IMR-90 (cell line): Measurements from ENCODE around the gene NPLOC4. TPM values are rescaled to one million over a fixed set of nuclear protein-coding genes. Genes with fewer than 3 reads are reported as not detected.

ENCODE experiments used
- ATAC-seq: fragments of 200-7000 bp; cut with Tn5 transposase; 2 replicates; pipeline ENCODE4 v1.9.1; 2020; ENCODE audit warnings: low read depth, mild to moderate bottlenecking, moderate library complexity
- BruUV-seq: library from RNA; stranded (reverse); fragments of 400-500 nt; replicated peaks from 2 replicates; lab custom pipeline; 2021; lab: Mats Ljungman, UMichigan
- CTCF ChIA-PET: fragments of 300-600 bp; formaldehyde crosslinking; extraction: SDS; loops from one replicate; lab custom pipeline; 2021; ENCODE audit warnings: antibody characterized with exemption; lab: Yijun Ruan, JAX
- POLR2A ChIA-PET: fragments of 300-600 bp; sonication (Branson Sonifier 250); formaldehyde crosslinking; loops from one replicate; lab custom pipeline; 2022; ENCODE audit warnings: antibody characterized with exemption; ENCODE audit not compliant: unreplicated experiment; lab: Charles Lee
- DNase-seq: peaks from one replicate; pipeline ENCODE4 v3.0.0; 2013
- H2AFZ ChIP-seq: replicated peaks from 2 replicates; pipeline ENCODE3; 2013; ENCODE audit warnings: low read length, mild to moderate bottlenecking; ENCODE audit not compliant: poor library complexity
- H2AK5ac ChIP-seq: 2 replicates; pipeline ENCODE4 v1.6.1; 2013; ENCODE audit warnings: low read depth, low read length, inconsistent platforms
- H2AK9ac ChIP-seq: replicated peaks from 2 replicates; pipeline ENCODE3; 2013; ENCODE audit warnings: mild to moderate bottlenecking, low read depth, low read length, moderate library complexity; ENCODE audit not compliant: poor library complexity
- H2BK120ac ChIP-seq: 2 replicates; pipeline ENCODE4 v1.6.1; 2013; ENCODE audit warnings: low read depth, low read length, inconsistent platforms
- H2BK15ac ChIP-seq: 3 replicates; pipeline ENCODE4 v1.6.1; 2013; ENCODE audit warnings: low read depth, low read length, inconsistent platforms
- H2BK20ac ChIP-seq: 2 replicates; pipeline ENCODE4 v1.6.1; 2013; ENCODE audit warnings: low read depth, mild to moderate bottlenecking, inconsistent platforms, low read length, moderate library complexity
- H2BK5ac ChIP-seq: 2 replicates; pipeline ENCODE4 v1.6.1; 2013; ENCODE audit warnings: mild to moderate bottlenecking, low read depth, low read length, inconsistent platforms; ENCODE audit not compliant: poor library complexity, severe bottlenecking
- H3K14ac ChIP-seq: replicated peaks from 2 replicates; pipeline ENCODE4 v1.6.1; 2013; ENCODE audit warnings: low read depth, low read length, inconsistent platforms
- H3K18ac ChIP-seq: 2 replicates; pipeline ENCODE4 v1.6.1; 2013; ENCODE audit warnings: low read depth, low read length, control low read depth
- H3K23ac ChIP-seq: 2 replicates; pipeline ENCODE4 v1.6.1; 2013; ENCODE audit warnings: low read depth, low read length, inconsistent platforms
- H3K27ac ChIP-seq: 2 replicates; pipeline ENCODE4 v1.5.1; 2013; ENCODE audit warnings: mild to moderate bottlenecking, control low read depth, low read length; ENCODE audit not compliant: insufficient read depth
- H3K27me3 ChIP-seq: 2 replicates; pipeline ENCODE4 v1.6.1; 2013; ENCODE audit warnings: low read length; ENCODE audit not compliant: control insufficient read depth, insufficient read depth
- H3K36me3 ChIP-seq: 2 replicates; pipeline ENCODE4 v1.6.1; 2013; ENCODE audit warnings: low read length, mixed read lengths; ENCODE audit not compliant: control insufficient read depth, insufficient read depth
- H3K4ac ChIP-seq: 2 replicates; pipeline ENCODE4 v1.6.1; 2013; ENCODE audit warnings: low read depth, low read length, inconsistent platforms
- H3K4me1 ChIP-seq: 2 replicates; pipeline ENCODE4 v1.6.1; 2013; ENCODE audit warnings: low read length, mixed read lengths; ENCODE audit not compliant: control insufficient read depth, insufficient read depth
- H3K4me2 ChIP-seq: 2 replicates; pipeline ENCODE4 v1.6.1; 2013; ENCODE audit warnings: low read depth, mild to moderate bottlenecking, control low read depth, low read length, moderate library complexity
- H3K4me3 ChIP-seq: 2 replicates; pipeline ENCODE4 v1.5.1; 2013; ENCODE audit warnings: low read depth, mild to moderate bottlenecking, control low read depth, low read length, moderate library complexity; ENCODE audit not compliant: insufficient read depth
- H3K56ac ChIP-seq: 2 replicates; pipeline ENCODE4 v1.6.1; 2013; ENCODE audit warnings: low read length, inconsistent platforms; ENCODE audit not compliant: insufficient read depth; ENCODE audit errors: extremely low read depth
- H3K79me1 ChIP-seq, 2 experiments: 2 replicates each; pipeline ENCODE4 v1.6.1; 2013; ENCODE audit warnings: low read length in 2 of 2, inconsistent platforms in 1 of 2, low read depth in 1 of 2
- H3K9ac ChIP-seq: 2 replicates; pipeline ENCODE4 v1.6.1; 2013; ENCODE audit warnings: low read depth, low read length, control low read depth
- H3K9me1 ChIP-seq: 2 replicates; pipeline ENCODE4 v1.6.1; 2013; ENCODE audit warnings: low read length, inconsistent platforms; ENCODE audit not compliant: insufficient read depth
- H3K9me3 ChIP-seq: 2 replicates; pipeline ENCODE4 v1.6.1; 2013; ENCODE audit warnings: low read length; ENCODE audit not compliant: control insufficient read depth, insufficient read depth
- H4K20me1 ChIP-seq: 2 replicates; pipeline ENCODE4 v1.6.1; 2013; ENCODE audit warnings: low read length, inconsistent platforms; ENCODE audit not compliant: insufficient read depth
- H4K5ac ChIP-seq: 2 replicates; pipeline ENCODE4 v1.6.1; 2013; ENCODE audit warnings: mild to moderate bottlenecking, low read depth, low read length, control low read depth
- H4K8ac ChIP-seq, 2 experiments: 2 replicates each; pipeline ENCODE4 v1.6.1; 2013; ENCODE audit warnings: low read depth in 2 of 2, low read length in 2 of 2, control low read depth in 1 of 2, inconsistent platforms in 1 of 2
- H4K91ac ChIP-seq: 2 replicates; pipeline ENCODE4 v1.6.1; 2013; ENCODE audit warnings: low read depth, low read length, inconsistent platforms; ENCODE audit not compliant: insufficient read depth
- CEBPB ChIP-seq: IDR thresholded peaks from 2 replicates; pipeline ENCODE4 v1.6.1; 2012; ENCODE audit warnings: low read depth, low read length, improper control_type of control experiment
- MAFK ChIP-seq: IDR thresholded peaks from 2 replicates; pipeline ENCODE4 v1.6.1; 2012; ENCODE audit warnings: low read depth, low read length, improper control_type of control experiment
- MAZ ChIP-seq: IDR thresholded peaks from 2 replicates; pipeline ENCODE4 v1.6.1; 2012; ENCODE audit warnings: low read depth, mild to moderate bottlenecking, low read length, improper control_type of control experiment, moderate library complexity, borderline replicate concordance
- MXI1 ChIP-seq: IDR thresholded peaks from 2 replicates; pipeline ENCODE4 v1.6.1; 2012; ENCODE audit warnings: low read depth, mild to moderate bottlenecking, low read length, moderate library complexity, borderline replicate concordance
- NFE2L2 ChIP-seq: fragments of 150-350 bp; IDR thresholded peaks from 2 replicates; pipeline ENCODE4 v1.6.1; 2016; ENCODE audit warnings: low read depth, mild to moderate bottlenecking, low read length
- POLR2A ChIP-seq: IDR thresholded peaks from 2 replicates; pipeline ENCODE4 v1.6.1; 2012; ENCODE audit warnings: mild to moderate bottlenecking, low read depth, low read length
- RAD21 ChIP-seq: IDR thresholded peaks from 2 replicates; pipeline ENCODE4 v1.6.1; 2012; ENCODE audit warnings: low read length, improper control_type of control experiment
- RCOR1 ChIP-seq: IDR thresholded peaks from 2 replicates; pipeline ENCODE4 v1.6.1; 2012; ENCODE audit warnings: mild to moderate bottlenecking, low read length, improper control_type of control experiment; ENCODE audit not compliant: insufficient replicate concordance
- RFX5 ChIP-seq: IDR thresholded peaks from 2 replicates; pipeline ENCODE4 v1.8.0; 2012; ENCODE audit warnings: low read depth, mild to moderate bottlenecking, low read length, moderate library complexity
- WGBS, 2 experiments: methylation state at CpG; one replicate each; pipeline versions ENCODE4 v1.1.5 to v1.1.7; 2013; ENCODE audit warnings: missing lambda C conversion rate in 2 of 2; ENCODE audit not compliant: insufficient read length in 1 of 2; ENCODE audit errors: extremely low coverage in 2 of 2; 5-methylcytosine and 5-hydroxymethylcytosine counted together
- dilution Hi-C: fragments of 300-500 bp; cut with HindIII; formaldehyde crosslinking; loops from one replicate; pipeline ENCODE4 v1.14.3; 2018; ENCODE audit warnings: low sequenced_read_pairs; ENCODE audit not compliant: unreplicated experiment
- in situ Hi-C: fragments of 300-500 bp; cut with MboI; formaldehyde crosslinking; loops from 3 replicates; pipeline ENCODE4 v1.14.3; 2019; ENCODE audit warnings: low sequenced_read_pairs, inconsistent platforms, mixed read lengths
- intact Hi-C: fragments of 100-400 bp; cut with micrococcal nuclease; formaldehyde crosslinking; loops from 2 replicates; pipeline ENCODE4 v1.10.0; 2022
- polyA plus RNA-seq, 3 experiments: library from polyadenylated mRNA; depleted of rRNA; stranded (reverse); fragments of >200 nt; gene quantifications; 2 replicates each; pipeline ENCODE4 v1.2.3, GENCODE V29; 2012; ENCODE audit warnings: low replicate concordance in 1 of 3
- total RNA-seq: library from RNA; depleted of rRNA; stranded (reverse); fragments of >200 nt; gene quantifications from 2 replicates; pipeline ENCODE4 v1.2.3, GENCODE V29; 2012
- TF ChIP-seq, protein P1 (sequence below): conservative IDR thresholded peaks from 2 replicates; pipeline ENCODE4 v1.5.1; 2012; ENCODE audit warnings: mild to moderate bottlenecking, low read depth, low read length, improper control_type of control experiment

NPLOC4 gene
- total and polyA plus RNA-seq, 2 of the 4 experiments (the other 2 are of a cell fraction), result 70.4 to 78.3 TPM

DNA sequence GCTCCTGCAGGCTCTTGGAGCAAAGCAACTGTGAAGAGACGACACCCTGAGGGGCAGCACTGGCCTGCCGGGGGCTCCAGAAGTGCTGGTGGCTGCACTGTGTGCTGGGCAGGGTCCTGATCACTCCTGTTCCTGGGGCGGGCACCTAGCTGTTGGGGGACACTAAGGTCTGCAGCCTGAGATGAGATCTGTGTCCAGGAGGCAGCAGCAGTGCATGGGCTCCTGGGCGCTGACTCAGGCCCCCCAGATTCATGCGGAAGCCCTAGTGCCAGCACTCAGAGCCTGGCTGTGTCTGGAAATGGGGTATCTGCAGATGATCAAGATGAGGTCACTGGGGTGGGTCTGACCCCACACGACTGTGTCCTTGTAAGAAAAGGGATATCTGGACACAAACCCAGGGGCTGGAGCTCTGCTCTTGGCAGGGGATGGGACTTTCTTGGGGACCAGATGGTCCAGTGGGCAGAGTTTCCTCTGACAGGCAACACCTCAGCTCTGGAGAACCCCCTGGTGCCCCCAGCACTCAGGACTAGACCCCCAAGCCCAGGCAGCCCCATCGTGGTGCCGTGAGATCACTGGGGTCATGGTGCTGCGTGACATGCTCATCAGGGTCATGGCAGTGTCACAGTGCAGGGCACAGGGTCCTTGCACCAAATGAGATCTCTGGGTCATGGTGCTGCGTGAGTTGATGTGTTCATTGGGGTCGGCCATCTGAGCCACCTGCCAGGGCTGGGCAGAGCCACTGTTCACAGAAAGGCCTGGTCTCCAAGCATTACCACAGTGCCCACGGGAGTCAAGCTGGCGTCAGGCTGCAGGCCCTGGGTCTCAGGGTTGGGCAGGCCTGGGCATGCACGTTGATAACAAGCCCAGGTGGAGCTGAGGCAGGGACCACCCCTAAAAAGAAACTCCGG lies 94.2 kb downstream of the NPLOC4 start:
- H3K4me1 ChIP-seq, result no peaks in the 10 kb centered on the region
- peaks cover 7% of the 10 kb centered on the region for H4K20me1 ChIP-seq
- H3K27ac ChIP-seq, result no peak overlapping the region
- H3K9me3 ChIP-seq, result no peaks in the 10 kb centered on the region
- no peak overlapping the region for H2BK15ac ChIP-seq
- POLR2A ChIA-PET, result no interaction called here
- H3K36me3 ChIP-seq, result peaks cover 58% of the 10 kb centered on the region
- dilution Hi-C loops (no loop called here), intact Hi-C loops (no loop called here), in situ Hi-C loops (no loop called here)
- H3K4me3 ChIP-seq, result no peak overlapping the region
- no peak overlapping the region for H4K5ac ChIP-seq
- H2AFZ ChIP-seq, result no peak overlapping the region
- H3K4ac ChIP-seq, result no peak overlapping the region
- H4K8ac ChIP-seq, result no peak overlapping the region
- H3K56ac ChIP-seq, result no peak overlapping the region
- H3K18ac ChIP-seq, result no peak overlapping the region
- no peak overlapping the region for H3K14ac ChIP-seq
- H3K4me2 ChIP-seq, result no peak overlapping the region
- H3K9ac ChIP-seq, result no peak overlapping the region
- H2AK5ac ChIP-seq, result no peak overlapping the region
- WGBS, 2 experiments, result 89% methylated on average over 10 of the region's 15 CpGs; no CpG with 5 or more reads in 1 of the 2 experiments
- H2BK20ac ChIP-seq, result no peak overlapping the region
- no TSS peak for BruUV-seq
- no peak for DNase-seq
- no peak overlapping the region for H2AK9ac ChIP-seq
- no peak overlapping the region for H4K91ac ChIP-seq
- H3K9me1 ChIP-seq, result no peaks in the 10 kb centered on the region
- ATAC-seq, result no peak
- H3K23ac ChIP-seq, result no peak overlapping the region
- no peak overlapping the region for H2BK5ac ChIP-seq
- TF ChIP-seq RFX5, result no peak
- no peak for TF ChIP-seq RCOR1
- TF ChIP-seq POLR2A, result no peak
- no peak for TF ChIP-seq NFE2L2
- TF ChIP-seq MXI1, result no peak
- no peak for TF ChIP-seq RAD21
- TF ChIP-seq, protein P1, sequence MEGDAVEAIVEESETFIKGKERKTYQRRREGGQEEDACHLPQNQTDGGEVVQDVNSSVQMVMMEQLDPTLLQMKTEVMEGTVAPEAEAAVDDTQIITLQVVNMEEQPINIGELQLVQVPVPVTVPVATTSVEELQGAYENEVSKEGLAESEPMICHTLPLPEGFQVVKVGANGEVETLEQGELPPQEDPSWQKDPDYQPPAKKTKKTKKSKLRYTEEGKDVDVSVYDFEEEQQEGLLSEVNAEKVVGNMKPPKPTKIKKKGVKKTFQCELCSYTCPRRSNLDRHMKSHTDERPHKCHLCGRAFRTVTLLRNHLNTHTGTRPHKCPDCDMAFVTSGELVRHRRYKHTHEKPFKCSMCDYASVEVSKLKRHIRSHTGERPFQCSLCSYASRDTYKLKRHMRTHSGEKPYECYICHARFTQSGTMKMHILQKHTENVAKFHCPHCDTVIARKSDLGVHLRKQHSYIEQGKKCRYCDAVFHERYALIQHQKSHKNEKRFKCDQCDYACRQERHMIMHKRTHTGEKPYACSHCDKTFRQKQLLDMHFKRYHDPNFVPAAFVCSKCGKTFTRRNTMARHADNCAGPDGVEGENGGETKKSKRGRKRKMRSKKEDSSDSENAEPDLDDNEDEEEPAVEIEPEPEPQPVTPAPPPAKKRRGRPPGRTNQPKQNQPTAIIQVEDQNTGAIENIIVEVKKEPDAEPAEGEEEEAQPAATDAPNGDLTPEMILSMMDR, result no peak
- TF ChIP-seq CEBPB, result no peak
- no peak for TF ChIP-seq MAFK
- no peak for TF ChIP-seq MAZ
- H3K27me3 ChIP-seq, result no peaks in the 10 kb centered on the region
- CTCF ChIA-PET, result no interaction called here
- H3K79me1 ChIP-seq, result peaks cover 4 to 7% of the 10 kb centered on the region in 2 experiments; a peak in 3 of 4 replicates
- no peak overlapping the region for H2BK120ac ChIP-seq
